Measurements from ENCODE around the gene EIF4G3. TPM values are rescaled to one million over a fixed set of nuclear protein-coding genes. Genes with fewer than 3 reads are reported as not detected.

EIF4G3 gene
- polyA plus RNA-seq, 1 of the 3 experiments (the other 2 are of a cell fraction) = 32.0 TPM

- POLR2A ChIA-PET = interaction anchor here (1.0 to 1.1 kb wide), 2 partner anchors 13 to 376 kb away, joined by 3 to 4 read pairs; no protein-coding TSS in a partner anchor
- CTCF ChIA-PET = interaction anchor here (1.1 to 2.3 kb wide), 2 partner anchors 10 to 32 kb away, joined by 3 to 6 read pairs; no protein-coding TSS in a partner anchor
- peaks cover 99% of the 10 kb centered on the region for H3K79me2 ChIP-seq (ENCODE audit: insufficient read depth)
Measured at GRCh38 chr1:21162740-21163464, 13.8 kb downstream of the EIF4G3 start.

GRCh38 chr1:21161842-21162241 lies 14.9 kb downstream of the EIF4G3 start:
- Histone ChIP-seq H3K9me3 (no peaks in the 10 kb centered on the region), H3K4me1 (ENCODE audit: control insufficient read depth in 1 of 2, insufficient read depth in 2 of 2, low read depth in 1 of 2, low read length in 1 of 2) (no peaks in the 10 kb centered on the region), H3K79me2 (ENCODE audit: insufficient read depth) (peaks cover 99% of the 10 kb centered on the region), H3K9ac (no peak overlapping the region), H3K4me3 (ENCODE audit: low read depth in 2 of 2, low read length in 1 of 2) (no peak overlapping the region), H3K9me2 (no peaks in the 10 kb centered on the region), H3K36me3 (replicated peaks in 1 of 2; ENCODE audit: control insufficient read depth in 1 of 2, insufficient read depth in 2 of 2, low read length in 1 of 2) (peaks cover 0 to 20% of the 10 kb centered on the region in 2 experiments), H3K4me2 (no peak overlapping the region), H4K20me1 (ENCODE audit: insufficient read depth) (peaks cover 32% of the 10 kb centered on the region; the same call in 1 of the 2 replicates), H3K27ac (ENCODE audit: low read depth in 2 of 2, low read length in 1 of 2) (no peak overlapping the region), H3K27me3 (ENCODE audit: insufficient read depth) (no peaks in the 10 kb centered on the region), H2AFZ (ENCODE audit: low read depth) (no peak overlapping the region), H3F3A (replicated peaks; ENCODE audit: insufficient read depth) (peaks cover 14% of the 10 kb centered on the region)
- TF ChIP-seq FOXJ3 (CRISPR knock-in tag; IDR thresholded peaks at IDR 0.05) = no peak
- WGBS (ENCODE audit: low lambda C conversion rate) = 92% methylated on average over 6 of the region's 6 CpGs
- POLR2A ChIA-PET = no interaction called here
- CTCF ChIA-PET = no interaction called here
- no peak for DNase-seq

More at GRCh38 chr1:21162740-21163464, 13.8 kb downstream of the EIF4G3 start:
- Histone ChIP-seq H3K9me3 (no peaks in the 10 kb centered on the region), H3K4me1 (ENCODE audit: control insufficient read depth in 1 of 2, insufficient read depth in 2 of 2, low read depth in 1 of 2, low read length in 1 of 2) (no peaks in the 10 kb centered on the region), H3K36me3 (replicated peaks in 1 of 2; ENCODE audit: control insufficient read depth in 1 of 2, insufficient read depth in 2 of 2, low read length in 1 of 2) (peaks cover 0 to 27% of the 10 kb centered on the region in 2 experiments), H3F3A (replicated peaks; ENCODE audit: insufficient read depth) (peaks cover 8% of the 10 kb centered on the region), H2AFZ (ENCODE audit: low read depth) (no peak overlapping the region), H3K27ac (ENCODE audit: low read depth in 2 of 2, low read length in 1 of 2) (no peak overlapping the region), H4K20me1 (ENCODE audit: insufficient read depth) (peaks cover 32% of the 10 kb centered on the region; the same call in 1 of the 2 replicates), H3K4me3 (ENCODE audit: low read depth in 2 of 2, low read length in 1 of 2) (no peak overlapping the region), H3K4me2 (no peak overlapping the region), H3K9ac (no peak overlapping the region), H3K9me2 (no peaks in the 10 kb centered on the region), H3K27me3 (ENCODE audit: insufficient read depth) (no peaks in the 10 kb centered on the region)
- no peak for DNase-seq
- TF ChIP-seq USF2 (IDR thresholded peaks at IDR 0.05; ENCODE audit: borderline replicate concordance, low read depth, low read length) (no peak), EP300 (IDR thresholded peaks at IDR 0.05; ENCODE audit: borderline replicate concordance in 1 of 2, low read depth in 1 of 2, low read length in 1 of 2) (no peak), TAF1 (IDR thresholded peaks at IDR 0.05; ENCODE audit: borderline replicate concordance, low read depth, low read length) (no peak), JUND (IDR thresholded peaks at IDR 0.05) (no peak), NFIC (IDR thresholded peaks at IDR 0.05; ENCODE audit: borderline replicate concordance) (no peak), GABPA (IDR thresholded peaks at IDR 0.05; ENCODE audit: low read depth) (no peak)

- H3K4me2 ChIP-seq = no peak overlapping the region
- ChIA-PET POLR2A (no interaction called here), CTCF (interaction anchor here (1.2 kb wide), 1 partner anchor 176 kb away, joined by 3 read pairs; no protein-coding TSS in a partner anchor)
- TF ChIP-seq NRF1 (IDR thresholded peaks at IDR 0.05; ENCODE audit: low read depth, low read length) = no peak
- no peak for TF ChIP-seq RXRA (IDR thresholded peaks at IDR 0.05; ENCODE audit: borderline replicate concordance, low read depth)
- no peak for TF ChIP-seq MXI1 (IDR thresholded peaks at IDR 0.05; ENCODE audit: low read depth, low read length)
- no peak for TF ChIP-seq PBX3 (IDR thresholded peaks at IDR 0.05)
- TF ChIP-seq SMC3 (IDR thresholded peaks at IDR 0.05; ENCODE audit: low read depth, low read length) = no peak
- TF ChIP-seq MEF2A (IDR thresholded peaks at IDR 0.05; ENCODE audit: borderline replicate concordance, low read depth) = no peak
- TF ChIP-seq TAF1 (IDR thresholded peaks at IDR 0.05; ENCODE audit: borderline replicate concordance, low read depth, low read length) = no peak
- no peak for TF ChIP-seq YY1 (IDR thresholded peaks at IDR 0.05; ENCODE audit: low read depth)
- no peak for TF ChIP-seq POLR2AphosphoS5 (IDR thresholded peaks at IDR 0.05; ENCODE audit: low read depth, low read length)
- 83% methylated on average over 3 of the region's 3 CpGs for WGBS (ENCODE audit: low lambda C conversion rate)
- no peak overlapping the region for H2AFZ ChIP-seq (ENCODE audit: low read depth)
- H3F3A ChIP-seq (replicated peaks; ENCODE audit: insufficient read depth) = peaks cover 14% of the 10 kb centered on the region
- no peak overlapping the region for H3K27ac ChIP-seq (ENCODE audit: low read depth in 2 of 2, low read length in 1 of 2)
- DNase-seq = no peak
- no peaks in the 10 kb centered on the region for H3K27me3 ChIP-seq (ENCODE audit: insufficient read depth)
- no peaks in the 10 kb centered on the region for H3K9me3 ChIP-seq
- H3K4me1 ChIP-seq (ENCODE audit: control insufficient read depth in 1 of 2, insufficient read depth in 2 of 2, low read depth in 1 of 2, low read length in 1 of 2) = no peaks in the 10 kb centered on the region
- peaks cover 27% of the 10 kb centered on the region; the same call in 1 of the 2 replicates for H4K20me1 ChIP-seq (ENCODE audit: insufficient read depth)
- H3K36me3 ChIP-seq (replicated peaks in 1 of 2; ENCODE audit: control insufficient read depth in 1 of 2, insufficient read depth in 2 of 2, low read length in 1 of 2) = peaks cover 0 to 15% of the 10 kb centered on the region in 2 experiments
- H3K4me3 ChIP-seq (ENCODE audit: low read depth in 2 of 2, low read length in 1 of 2) = no peak overlapping the region
- H3K9ac ChIP-seq = no peak overlapping the region
- no peaks in the 10 kb centered on the region for H3K9me2 ChIP-seq
- peaks cover 100% of the 10 kb centered on the region for H3K79me2 ChIP-seq (ENCODE audit: insufficient read depth)
Measured at GRCh38 chr1:21160263-21160796, 16.4 kb downstream of the EIF4G3 start.
